SK-N-MC (cell line): ENCODE measurements around the gene GBX1.

Experiments
- DNase-seq: peaks from one replicate; pipeline ENCODE4 v3.0.0-alpha.2; 2011; ENCODE audit warnings: low read depth, low spot score
- H3K27ac ChIP-seq: fragments of 200-600 bp; sonication (generic); 2 replicates; pipeline ENCODE4 v1.5.1; 2016; ENCODE audit warnings: mixed run types
- H3K36me3 ChIP-seq: fragments of 200-600 bp; sonication (generic); 2 replicates; pipeline ENCODE4 v1.6.1; 2017; ENCODE audit warnings: antibody characterized with exemption, low read length, mixed read lengths; ENCODE audit not compliant: insufficient read depth
- H3K4me3 ChIP-seq: fragments of 200-600 bp; sonication (generic); 2 replicates; pipeline ENCODE4 v1.5.1; 2016
- H3K9ac ChIP-seq: fragments of 200-600 bp; sonication (generic); 2 replicates; pipeline ENCODE4 v1.8.0; 2017; ENCODE audit warnings: mixed run types, mixed read lengths; ENCODE audit not compliant: insufficient read length
- H3K9me3 ChIP-seq: fragments of 200-600 bp; sonication (generic); 2 replicates; pipeline ENCODE4 v1.6.1; 2017; ENCODE audit warnings: low read depth, mild to moderate bottlenecking, antibody characterized with exemption, low read length, moderate library complexity, mixed read lengths
- EZH2 ChIP-seq: fragments of 200-600 bp; sonication (generic); IDR thresholded peaks from one replicate; pipeline ENCODE4 v1.6.1; 2017; ENCODE audit warnings: antibody characterized with exemption
- FOXP2 ChIP-seq: optimal IDR thresholded peaks from 2 replicates; pipeline ENCODE3; 2011; ENCODE audit warnings: mild to moderate bottlenecking, moderate library complexity; ENCODE audit not compliant: insufficient read depth; ENCODE audit errors: extremely low read length, control extremely low read depth
- POLR2AphosphoS5 ChIP-seq: IDR thresholded peaks from 2 replicates; pipeline ENCODE4 v1.6.1; 2012; ENCODE audit warnings: mild to moderate bottlenecking, low read depth, low read length, borderline replicate concordance

The GBX1 gene

GRCh38 chr7:151114151-151115090 is 53.1 kb downstream of the GBX1 start:
- no peak overlapping the region for H3K9ac ChIP-seq
- DNase-seq, result no peak
- H3K9me3 ChIP-seq, result no peaks in the 10 kb centered on the region
- no peak overlapping the region for H3K4me3 ChIP-seq
- TF ChIP-seq FOXP2 (no peak), EZH2 (no peak)
- no peaks in the 10 kb centered on the region; the same call in 1 of the 2 replicates for H3K36me3 ChIP-seq
- no peak overlapping the region for H3K27ac ChIP-seq

- Histone ChIP-seq H3K9me3 (no peaks in the 10 kb centered on the region), H3K27ac (no peak overlapping the region), H3K4me3 (no peak overlapping the region), H3K36me3 (no peaks in the 10 kb centered on the region; the same call in 1 of the 2 replicates), H3K9ac (no peak overlapping the region)
- no peak for TF ChIP-seq POLR2AphosphoS5
- TF ChIP-seq EZH2, result no peak
- TF ChIP-seq FOXP2, result no peak
- DNase-seq, result no peak
These were observed 53.9 kb downstream of the GBX1 start for GRCh38 chr7:151113344-151114150.

GRCh38 chr7:151110941-151111645 is 56.4 kb downstream of the GBX1 start:
- Histone ChIP-seq H3K4me3 (no peak overlapping the region), H3K36me3 (no peaks in the 10 kb centered on the region), H3K9me3 (no peaks in the 10 kb centered on the region), H3K27ac (no peak overlapping the region), H3K9ac (no peak overlapping the region)
- no peak for TF ChIP-seq POLR2AphosphoS5
- no peak for DNase-seq

- TF ChIP-seq EZH2, result no peak
- TF ChIP-seq FOXP2, result no peak
- TF ChIP-seq POLR2AphosphoS5, result no peak
- Histone ChIP-seq H3K27ac (no peak overlapping the region), H3K4me3 (no peak overlapping the region), H3K9me3 (no peaks in the 10 kb centered on the region), H3K9ac (no peak overlapping the region), H3K36me3 (no peaks in the 10 kb centered on the region)
- no peak for DNase-seq
These were observed 57.1 kb downstream of the GBX1 start for GRCh38 chr7:151110236-151110940.

GRCh38 chr7:151109094-151110048 is 58.1 kb downstream of the GBX1 start:
- 0 out of 2 replicates have a peak, but pooled peaks cover 3% of the 10 kb centered on the region for H3K36me3 ChIP-seq
- TF ChIP-seq FOXP2 (no peak), POLR2AphosphoS5 (no peak), EZH2 (no peak)
- H3K27ac ChIP-seq, result no peak overlapping the region
- no peaks in the 10 kb centered on the region for H3K9me3 ChIP-seq
- H3K9ac ChIP-seq, result no peak overlapping the region
- no peak for DNase-seq
- no peak overlapping the region for H3K4me3 ChIP-seq

GRCh38 chr7:151107882-151108281 is 59.6 kb downstream of the GBX1 start:
- no peak overlapping the region for H3K4me3 ChIP-seq
- TF ChIP-seq POLR2AphosphoS5 (no peak), EZH2 (no peak), FOXP2 (no peak)
- no peaks in the 10 kb centered on the region for H3K9me3 ChIP-seq
- H3K9ac ChIP-seq, result no peak overlapping the region
- no peak for DNase-seq
- H3K36me3 ChIP-seq, result 0 out of 2 replicates have a peak, but pooled peaks cover 4% of the 10 kb centered on the region
- H3K27ac ChIP-seq, result no peak overlapping the region
